OCI-LY1 (cell line): ENCODE data around the gene LPAR3.

Experiments used
- CTCF ChIP-seq: fragments of 200-600 bp; sonication (generic), shearing (Covaris generic); IDR thresholded peaks from 2 replicates; pipeline ENCODE4 v1.5.1; 2017; ENCODE audit warnings: mild to moderate bottlenecking, antibody characterized with exemption, low read length, moderate library complexity, mixed read lengths
- EZH2 ChIP-seq: fragments of 200-600 bp; sonication (generic), shearing (Covaris generic); IDR thresholded peaks from 2 replicates; pipeline ENCODE4 v1.8.0; 2017; ENCODE audit warnings: borderline replicate concordance, mixed run types, mild to moderate bottlenecking, antibody characterized with exemption, low read length, moderate library complexity, mixed read lengths

GRCh38 chr1:84835169-84835568 is 57.8 kb downstream of the LPAR3 start:
- TF ChIP-seq CTCF (no peak), EZH2 (no peak)
